ENCODE measurements around the gene DAPK3. TPM values are rescaled to one million over a fixed set of nuclear protein-coding genes. Genes with fewer than 3 reads are reported as not detected.

Gene DAPK3
- 46.5 to 53.2 TPM (median 49.7 TPM) in 5 replicates for total RNA-seq (2022; extraction: Qiagen RNA extraction)

GRCh38 chr19:3970808-3971598 is at the start of gene DAPK3:
TSS of gene DAPK3 (minus strand) at chr19:3971099. CDS start at chr19:3969735, 1,364 bp downstream.

DNA sequence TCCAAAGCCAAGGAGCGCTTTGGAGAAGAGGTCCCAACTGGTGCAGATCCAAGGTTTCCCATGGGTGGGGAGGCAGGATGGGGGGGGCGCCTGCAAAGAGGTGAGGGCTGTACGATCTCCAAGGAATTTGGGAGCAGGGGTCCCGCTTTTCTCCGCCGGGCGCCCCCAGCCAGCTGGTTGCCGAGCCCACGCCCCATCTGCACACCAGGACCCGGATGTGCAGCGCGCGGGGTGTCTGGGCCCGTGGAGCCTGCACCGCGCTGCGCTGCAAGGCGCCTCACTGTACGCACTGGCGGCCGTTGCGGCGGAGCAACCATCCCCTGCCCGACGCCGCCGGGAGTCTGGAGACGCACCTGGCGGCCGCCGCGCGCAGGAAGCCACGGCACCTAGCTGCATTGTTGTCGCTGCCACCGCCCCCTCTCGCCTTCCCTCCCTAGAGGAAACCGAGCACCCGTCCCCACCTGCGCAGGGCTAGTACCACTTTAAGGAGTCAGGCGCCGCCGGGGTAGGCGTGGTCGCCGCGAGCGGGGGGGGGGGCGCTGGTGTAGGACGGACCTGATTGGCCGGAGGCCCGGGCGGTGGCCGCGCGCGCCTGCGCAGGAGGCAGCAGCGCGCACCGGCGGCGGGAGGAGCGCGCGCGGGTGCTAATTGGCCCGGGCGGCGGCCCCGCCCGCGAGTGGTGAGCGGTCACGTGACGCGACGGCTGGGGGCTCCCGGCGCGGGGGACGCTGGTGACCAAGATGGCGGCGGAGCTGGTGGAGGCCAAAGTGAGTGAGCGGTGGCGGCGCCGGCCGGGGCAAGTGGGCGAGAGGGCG is 36.3 kb upstream of the DAPK3 start, which contains the start of gene PIAS4:
PIAS4 (plus strand) TSS at position 716 of the 815 bp plus-strand sequence; CDS start at position 741, 25 bp downstream.

GRCh38 chr19:3984908-3985642 is 14.2 kb upstream of the DAPK3 start, which contains the start of gene EEF2:
TSS of gene EEF2 (minus strand) at chr19:3985463. CDS start at chr19:3985380, 83 bp downstream.

DNA sequence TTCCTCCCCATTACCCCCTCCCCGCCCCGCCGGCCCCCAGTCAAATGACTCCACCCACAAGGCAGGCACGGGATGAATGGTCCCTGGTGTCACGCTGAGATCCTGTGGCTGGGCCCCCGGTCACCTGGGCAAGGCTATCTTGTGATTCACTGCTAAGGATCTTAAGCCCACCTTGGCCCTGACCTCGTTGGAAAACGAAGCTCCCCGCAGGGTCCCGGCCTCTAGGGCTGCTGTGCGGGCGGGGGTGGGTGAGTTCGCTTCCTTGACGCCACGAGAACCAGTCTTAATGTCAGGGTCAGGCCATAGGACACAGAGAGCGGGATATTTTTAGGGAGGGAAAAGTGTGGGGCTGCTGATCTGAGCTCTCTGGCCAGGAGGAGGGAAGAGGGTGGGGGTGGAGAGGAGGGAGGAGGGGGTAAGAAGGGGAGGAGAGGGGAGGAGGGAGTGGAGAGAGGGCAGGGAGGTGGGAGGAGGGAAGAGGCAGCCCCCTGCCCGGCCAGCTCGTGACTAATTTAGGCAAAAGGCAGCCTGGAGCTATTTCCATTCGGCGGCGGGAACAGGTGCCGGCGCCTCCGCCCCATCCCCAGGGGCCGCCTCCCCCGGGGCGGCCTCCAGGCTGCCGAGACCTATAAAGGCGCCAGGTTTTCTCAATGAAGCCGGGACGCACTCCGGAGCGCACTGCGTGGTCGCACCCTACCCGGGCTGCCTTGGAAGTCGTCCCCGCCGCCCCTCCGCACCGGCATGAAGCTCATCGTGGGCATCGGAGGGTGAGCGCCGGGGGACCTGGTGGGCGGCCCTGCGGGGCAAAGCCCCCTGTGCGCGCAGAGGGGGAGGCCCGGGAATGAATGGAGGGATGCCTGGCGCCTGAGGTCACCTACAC is 37.7 kb downstream of the DAPK3 start, which contains the start of gene NMRK2:
NMRK2 (plus strand) TSS at position 139 of the 880 bp plus-strand sequence; CDS start at position 742, 603 bp downstream.

Other genes starting within 250 kb of the DAPK3 start
- gene APBA3, start 209.4 kb downstream of the DAPK3 start, total RNA-seq (2022; extraction: Qiagen RNA extraction): 10.3 to 15.0 TPM (median 13.6 TPM) in 5 replicates
- 62.7 to 78.3 TPM (median 63.6 TPM) in 5 replicates for gene MRPL54, start 208.4 kb downstream of the DAPK3 start, total RNA-seq (2022; extraction: Qiagen RNA extraction)
- gene RAX2, start 198.9 kb downstream of the DAPK3 start, total RNA-seq (2022; extraction: Qiagen RNA extraction): not detected in 5 replicates
- gene MATK, start 184.7 kb downstream of the DAPK3 start, total RNA-seq (2022; extraction: Qiagen RNA extraction): 1.3 to 1.9 TPM (median 1.4 TPM) in 5 replicates
- 0.11 to 0.75 TPM (median 0.20 TPM) in 4 of 5 replicates, not detected in the other for gene ZFR2, start 102.1 kb downstream of the DAPK3 start, total RNA-seq (2022; extraction: Qiagen RNA extraction)
- gene ATCAY, start 90.4 kb downstream of the DAPK3 start, total RNA-seq (2022; extraction: Qiagen RNA extraction): 0.07 to 0.21 TPM (median 0.13 TPM) in 5 replicates
- gene NMRK2, start 38.0 kb downstream of the DAPK3 start, total RNA-seq (2022; extraction: Qiagen RNA extraction): not detected in 5 replicates
- 849 to 1,108 TPM (median 1,071 TPM) in 5 replicates for gene EEF2, start 14.4 kb upstream of the DAPK3 start, total RNA-seq (2022; extraction: Qiagen RNA extraction)
- 15.9 to 19.3 TPM (median 17.8 TPM) in 5 replicates for gene PIAS4, start 36.6 kb upstream of the DAPK3 start, total RNA-seq (2022; extraction: Qiagen RNA extraction)
- gene ZBTB7A, start 95.8 kb upstream of the DAPK3 start, total RNA-seq (2022; extraction: Qiagen RNA extraction): 12.4 to 22.0 TPM (median 18.4 TPM) in 5 replicates
- gene MAP2K2, start 153.0 kb upstream of the DAPK3 start, total RNA-seq (2022; extraction: Qiagen RNA extraction): 109 to 160 TPM (median 150 TPM) in 5 replicates
- gene CREB3L3, start 182.5 kb upstream of the DAPK3 start, total RNA-seq (2022; extraction: Qiagen RNA extraction): 0.05 to 0.20 TPM (median 0.11 TPM) in 5 replicates
- 26.9 to 36.6 TPM (median 32.7 TPM) in 5 replicates for gene SIRT6, start 211.5 kb upstream of the DAPK3 start, total RNA-seq (2022; extraction: Qiagen RNA extraction)
- 0.17 to 0.26 TPM (median 0.21 TPM) in 5 replicates for gene ANKRD24, start 211.6 kb upstream of the DAPK3 start, total RNA-seq (2022; extraction: Qiagen RNA extraction)